ENCODE data around the gene HOXD8.

DNA sequence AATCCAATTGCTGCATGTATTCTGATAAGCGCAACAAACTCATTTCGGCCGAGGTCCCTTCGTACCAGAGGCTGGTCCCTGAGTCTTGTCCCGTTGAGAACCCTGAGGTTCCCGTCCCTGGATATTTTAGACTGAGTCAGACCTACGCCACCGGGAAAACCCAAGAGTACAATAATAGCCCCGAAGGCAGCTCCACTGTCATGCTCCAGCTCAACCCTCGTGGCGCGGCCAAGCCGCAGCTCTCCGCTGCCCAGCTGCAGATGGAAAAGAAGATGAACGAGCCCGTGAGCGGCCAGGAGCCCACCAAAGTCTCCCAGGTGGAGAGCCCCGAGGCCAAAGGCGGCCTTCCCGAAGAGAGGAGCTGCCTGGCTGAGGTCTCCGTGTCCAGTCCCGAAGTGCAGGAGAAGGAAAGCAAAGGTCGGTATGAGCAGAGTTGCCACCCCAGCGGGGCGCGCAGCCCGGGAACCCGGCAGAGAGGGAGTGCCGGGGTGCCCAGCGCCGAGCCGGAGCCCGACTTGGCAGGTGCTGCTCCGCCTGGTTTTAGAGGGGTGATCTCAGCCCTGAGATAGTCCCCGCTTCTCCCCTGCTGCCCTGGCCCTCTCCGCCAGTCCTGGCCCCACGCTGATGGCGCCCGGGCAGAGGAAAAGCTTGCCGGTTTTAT is 12.2 kb upstream of the HOXD8 start:
- TF ChIP-seq POLR2AphosphoS5 (IDR thresholded peaks at IDR 0.05; ENCODE audit: low read depth, low read length) (no peak), TAF1 (IDR thresholded peaks at IDR 0.05; ENCODE audit: borderline replicate concordance, insufficient read depth, low read length) (no peak), FOXP2 (optimal IDR thresholded peaks at IDR 0.05; ENCODE audit: borderline replicate concordance, extremely low read depth, extremely low read length, insufficient read depth) (no peak), SIN3A (IDR thresholded peaks at IDR 0.05; ENCODE audit: borderline replicate concordance, insufficient read depth, low read length) (no peak)
- TF ChIP-seq, protein P1, sequence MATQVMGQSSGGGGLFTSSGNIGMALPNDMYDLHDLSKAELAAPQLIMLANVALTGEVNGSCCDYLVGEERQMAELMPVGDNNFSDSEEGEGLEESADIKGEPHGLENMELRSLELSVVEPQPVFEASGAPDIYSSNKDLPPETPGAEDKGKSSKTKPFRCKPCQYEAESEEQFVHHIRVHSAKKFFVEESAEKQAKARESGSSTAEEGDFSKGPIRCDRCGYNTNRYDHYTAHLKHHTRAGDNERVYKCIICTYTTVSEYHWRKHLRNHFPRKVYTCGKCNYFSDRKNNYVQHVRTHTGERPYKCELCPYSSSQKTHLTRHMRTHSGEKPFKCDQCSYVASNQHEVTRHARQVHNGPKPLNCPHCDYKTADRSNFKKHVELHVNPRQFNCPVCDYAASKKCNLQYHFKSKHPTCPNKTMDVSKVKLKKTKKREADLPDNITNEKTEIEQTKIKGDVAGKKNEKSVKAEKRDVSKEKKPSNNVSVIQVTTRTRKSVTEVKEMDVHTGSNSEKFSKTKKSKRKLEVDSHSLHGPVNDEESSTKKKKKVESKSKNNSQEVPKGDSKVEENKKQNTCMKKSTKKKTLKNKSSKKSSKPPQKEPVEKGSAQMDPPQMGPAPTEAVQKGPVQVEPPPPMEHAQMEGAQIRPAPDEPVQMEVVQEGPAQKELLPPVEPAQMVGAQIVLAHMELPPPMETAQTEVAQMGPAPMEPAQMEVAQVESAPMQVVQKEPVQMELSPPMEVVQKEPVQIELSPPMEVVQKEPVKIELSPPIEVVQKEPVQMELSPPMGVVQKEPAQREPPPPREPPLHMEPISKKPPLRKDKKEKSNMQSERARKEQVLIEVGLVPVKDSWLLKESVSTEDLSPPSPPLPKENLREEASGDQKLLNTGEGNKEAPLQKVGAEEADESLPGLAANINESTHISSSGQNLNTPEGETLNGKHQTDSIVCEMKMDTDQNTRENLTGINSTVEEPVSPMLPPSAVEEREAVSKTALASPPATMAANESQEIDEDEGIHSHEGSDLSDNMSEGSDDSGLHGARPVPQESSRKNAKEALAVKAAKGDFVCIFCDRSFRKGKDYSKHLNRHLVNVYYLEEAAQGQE (IDR thresholded peaks at IDR 0.05; ENCODE audit: insufficient read depth in 1 of 2, low read depth in 2 of 2, low read length in 2 of 2) = no peak
